HEK293T (cell line): Measurements from ENCODE around the gene AUNIP.

Source experiments
- CTCF ChIA-PET: fragments of 350-600 bp; formaldehyde crosslinking; extraction: SDS; loops from one replicate; lab custom pipeline; 2021; ENCODE audit warnings: antibody characterized with exemption, inconsistent platforms; lab: Yijun Ruan, JAX
- POLR2A ChIA-PET: fragments of 350-600 bp; formaldehyde crosslinking; extraction: SDS; loops from one replicate; lab custom pipeline; 2020; ENCODE audit warnings: antibody characterized with exemption, inconsistent platforms; lab: Yijun Ruan, JAX
- DNase-seq: peaks from one replicate; pipeline ENCODE4 v3.0.0; 2012; ENCODE audit warnings: mixed read lengths; ENCODE audit errors: extremely low spot score
- ARNT ChIP-seq: fragments of 450-650 bp; IDR thresholded peaks from 2 replicates; pipeline ENCODE4 v1.6.1; 2017; ENCODE audit warnings: mild to moderate bottlenecking
- BHLHE40 ChIP-seq: fragments of 450-650 bp; IDR thresholded peaks from 2 replicates; pipeline ENCODE4 v1.6.1; 2016; ENCODE audit warnings: mild to moderate bottlenecking, moderate library complexity, borderline replicate concordance
- CTBP1 ChIP-seq: fragments of 450-650 bp; IDR thresholded peaks from 2 replicates; pipeline ENCODE4 v1.6.1; 2016; ENCODE audit warnings: borderline replicate concordance
- ELF4 ChIP-seq: fragments of 450-650 bp; IDR thresholded peaks from 2 replicates; pipeline ENCODE4 v1.6.1; 2017; ENCODE audit warnings: antibody characterized with exemption
- FOXA1 ChIP-seq: fragments of 450-650 bp; IDR thresholded peaks from 2 replicates; pipeline ENCODE4 v1.6.1; 2016; ENCODE audit warnings: mild to moderate bottlenecking
- FOXK2 ChIP-seq: fragments of 450-650 bp; IDR thresholded peaks from 2 replicates; pipeline ENCODE4 v1.6.1; 2016; ENCODE audit warnings: mild to moderate bottlenecking
- FOXM1 ChIP-seq: fragments of 450-650 bp; IDR thresholded peaks from 2 replicates; pipeline ENCODE4 v1.6.1; 2017; ENCODE audit warnings: mild to moderate bottlenecking, borderline replicate concordance
- HDGF ChIP-seq: fragments of 450-650 bp; IDR thresholded peaks from 2 replicates; pipeline ENCODE4 v1.6.1; 2017; ENCODE audit warnings: antibody characterized with exemption, borderline replicate concordance
- L3MBTL2 ChIP-seq: fragments of 450-650 bp; conservative IDR thresholded peaks from 2 replicates; pipeline ENCODE4 v1.6.1; 2016; ENCODE audit warnings: mild to moderate bottlenecking
- LEF1 ChIP-seq: fragments of 450-650 bp; IDR thresholded peaks from 2 replicates; pipeline ENCODE4 v1.6.1; 2017; ENCODE audit warnings: mild to moderate bottlenecking, borderline replicate concordance
- NFRKB ChIP-seq: fragments of 450-650 bp; IDR thresholded peaks from 2 replicates; pipeline ENCODE4 v1.6.1; 2016; ENCODE audit warnings: mild to moderate bottlenecking, moderate library complexity
- SP1 ChIP-seq: fragments of 450-650 bp; IDR thresholded peaks from 2 replicates; pipeline ENCODE4 v1.6.1; 2017
- SUZ12 ChIP-seq: fragments of 450-650 bp; IDR thresholded peaks from 2 replicates; pipeline ENCODE4 v1.6.1; 2016; ENCODE audit warnings: mild to moderate bottlenecking
- TARDBP ChIP-seq: fragments of 450-650 bp; IDR thresholded peaks from 2 replicates; pipeline ENCODE4 v1.6.1; 2016
- ZNF384 ChIP-seq: fragments of 450-650 bp; IDR thresholded peaks from 2 replicates; pipeline ENCODE4 v1.6.1; 2016
- TF ChIP-seq, protein P1 (sequence below): fragments of 450-650 bp; IDR thresholded peaks from 2 replicates; pipeline ENCODE4 v1.6.1; 2016

The AUNIP gene

GRCh38 chr1:25880518-25880917 lies 21.3 kb upstream of the AUNIP start:
- no peak for DNase-seq
- ChIA-PET CTCF (no interaction called here), POLR2A (interaction anchor here (1.9 kb wide), 1 partner anchor 61 kb away, joined by 6 read pairs; the partner anchor contains the start of gene MTFR1L)
- TF ChIP-seq FOXM1 (no peak), BHLHE40 (no peak), CTBP1 (no peak), NFRKB (no peak), ZNF384 (no peak), FOXK2 (no peak), ARNT (no peak), SUZ12 (no peak), TARDBP (no peak), HDGF (no peak)
- TF ChIP-seq, protein P1, sequence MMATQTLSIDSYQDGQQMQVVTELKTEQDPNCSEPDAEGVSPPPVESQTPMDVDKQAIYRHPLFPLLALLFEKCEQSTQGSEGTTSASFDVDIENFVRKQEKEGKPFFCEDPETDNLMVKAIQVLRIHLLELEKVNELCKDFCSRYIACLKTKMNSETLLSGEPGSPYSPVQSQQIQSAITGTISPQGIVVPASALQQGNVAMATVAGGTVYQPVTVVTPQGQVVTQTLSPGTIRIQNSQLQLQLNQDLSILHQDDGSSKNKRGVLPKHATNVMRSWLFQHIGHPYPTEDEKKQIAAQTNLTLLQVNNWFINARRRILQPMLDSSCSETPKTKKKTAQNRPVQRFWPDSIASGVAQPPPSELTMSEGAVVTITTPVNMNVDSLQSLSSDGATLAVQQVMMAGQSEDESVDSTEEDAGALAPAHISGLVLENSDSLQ = no peak

DNA sequence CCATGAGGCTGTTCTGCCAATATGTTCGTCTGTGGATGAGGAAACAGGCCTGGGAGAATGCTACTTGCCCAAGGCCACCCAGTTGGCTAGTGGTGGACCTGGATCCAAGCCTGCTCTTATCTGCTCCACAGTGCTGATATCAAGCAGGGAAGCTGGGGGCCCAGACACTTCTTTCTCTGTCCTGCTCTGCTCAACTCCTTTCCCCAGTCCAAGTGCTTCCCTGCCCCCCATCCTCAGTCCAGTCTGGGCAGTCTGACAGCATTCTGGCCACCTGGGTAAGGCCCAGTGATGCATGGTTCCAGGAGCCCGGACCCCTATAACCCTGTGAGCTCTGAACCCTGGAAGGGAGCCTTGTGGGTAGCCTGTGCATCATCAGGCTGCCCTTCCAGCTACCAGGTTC lies 20.4 kb upstream of the AUNIP start:
- ChIA-PET CTCF (no interaction called here), POLR2A (interaction anchor here (1.9 kb wide), 1 partner anchor 60 kb away, joined by 6 read pairs; the partner anchor contains the start of gene MTFR1L)
- TF ChIP-seq FOXA1 (no peak), NFRKB (no peak), FOXM1 (no peak), SP1 (no peak), LEF1 (no peak), FOXK2 (no peak), TARDBP (no peak), SUZ12 (no peak), L3MBTL2 (no peak), CTBP1 (no peak), BHLHE40 (no peak), ARNT (no peak), ZNF384 (no peak)
- DNase-seq = no peak

- ChIA-PET POLR2A (interaction anchor here (1.9 kb wide), 1 partner anchor 59 kb away, joined by 6 read pairs; the partner anchor contains the start of gene MTFR1L), CTCF (interaction anchor here (1.0 kb wide), 1 partner anchor 16 kb away, joined by 3 read pairs; no protein-coding TSS in a partner anchor)
- DNase-seq = no peak
- no peak for TF ChIP-seq NFRKB
- no peak for TF ChIP-seq FOXK2
- no peak for TF ChIP-seq ZNF384
These were observed 19.4 kb upstream of the AUNIP start for GRCh38 chr1:25878690-25879089.

- TF ChIP-seq CTBP1 (no peak), ELF4 (no peak), FOXM1 (no peak), SUZ12 (no peak), NFRKB (no peak), L3MBTL2 (no peak), TARDBP (no peak)
- TF ChIP-seq, protein P1 = no peak
- no peak for DNase-seq
- ChIA-PET POLR2A (interaction anchor here (1.2 kb wide), 1 partner anchor 57 kb away, joined by 3 read pairs; no protein-coding TSS in a partner anchor), CTCF (no interaction called here)
These were observed 17.9 kb upstream of the AUNIP start for GRCh38 chr1:25877155-25877554.

- POLR2A ChIA-PET = interaction anchor here (1.2 kb wide), 1 partner anchor 56 kb away, joined by 3 read pairs; no protein-coding TSS in a partner anchor
- DNase-seq = no peak
- TF ChIP-seq HDGF (no peak), SUZ12 (no peak), ZNF384 (no peak), BHLHE40 (no peak), FOXA1 (no peak), FOXM1 (no peak), ARNT (no peak), LEF1 (no peak)
- CTCF ChIA-PET = interaction anchor here (0.7 kb wide), 1 partner anchor 52 kb away, joined by 3 read pairs; no protein-coding TSS in a partner anchor
These were observed 17.4 kb upstream of the AUNIP start for GRCh38 chr1:25876693-25877077.

GRCh38 chr1:25875856-25876692 lies 16.8 kb upstream of the AUNIP start:
- DNase-seq = no peak
- TF ChIP-seq SP1 = no peak
- no peak for TF ChIP-seq FOXA1
- no peak for TF ChIP-seq NFRKB
- TF ChIP-seq HDGF = no peak
- no peak for TF ChIP-seq L3MBTL2
- TF ChIP-seq ZNF384 = no peak
- TF ChIP-seq ELF4 = no peak
- TF ChIP-seq SUZ12 = no peak
- no peak for TF ChIP-seq LEF1
- TF ChIP-seq FOXM1 = no peak
- TF ChIP-seq CTBP1 = no peak
- TF ChIP-seq FOXK2 = no peak
- no peak for TF ChIP-seq TARDBP
- no peak for TF ChIP-seq ARNT
- TF ChIP-seq, protein P1 = no peak
- TF ChIP-seq BHLHE40 = no peak
- ChIA-PET POLR2A (interaction anchor here (0.8 to 2.3 kb wide), 14 partner anchors 8 to 135 kb away, joined by 3 to 11 read pairs (median 4); partner anchors contain the start of genes AUNIP, MTFR1L and PAFAH2), CTCF (interaction anchor here (0.7 to 1.2 kb wide), 2 partner anchors 19 to 52 kb away, joined by 3 to 4 read pairs; no protein-coding TSS in a partner anchor)
